ENCODE measurements around the gene BCL2L15. TPM values are rescaled to one million over a fixed set of nuclear protein-coding genes. Genes with fewer than 3 reads are reported as not detected.

The BCL2L15 gene
- total and polyA plus RNA-seq, 4 donors: 0.04 to 0.70 (median 0.11) TPM

DNA sequence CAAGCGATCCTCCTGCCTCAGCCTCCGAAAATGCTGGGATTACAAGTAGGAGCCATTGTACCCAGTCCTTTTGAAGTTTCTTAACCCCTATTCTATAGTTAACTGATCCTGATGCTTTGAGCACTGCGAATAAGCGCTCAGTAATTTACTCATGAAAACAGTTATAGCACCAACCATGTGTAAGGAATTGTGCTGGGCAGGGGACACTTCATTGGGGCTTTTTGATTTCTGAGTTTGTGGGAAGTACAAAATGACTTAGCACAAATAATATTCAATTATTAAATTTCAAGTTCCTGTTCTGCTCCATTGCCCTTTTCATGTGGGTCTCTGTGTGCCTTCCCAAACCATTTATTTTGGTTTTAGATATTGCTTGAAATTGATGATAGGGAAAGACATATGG, 35.6 kb upstream of the BCL2L15 start:
- DNase-seq (ENCODE audit: low spot score): no peak
- H3K4me1 ChIP-seq (ENCODE audit: control insufficient read depth in 4 of 4, insufficient read depth in 4 of 4, low read length in 3 of 4): peaks cover 0 to 4% (median under 1%) of the 10 kb centered on the region in 4 donors
- no peak for TF ChIP-seq EGR1 (IDR thresholded peaks at IDR 0.05; ENCODE audit: low read depth in 2 of 2)
- TF ChIP-seq GABPA (IDR thresholded peaks at IDR 0.05 in 1 of 2, conservative IDR thresholded peaks at IDR 0.05 in 1 of 2): no peak
- no peak for TF ChIP-seq NR2F2 (IDR thresholded peaks at IDR 0.05)
- TF ChIP-seq HNF4G (IDR thresholded peaks at IDR 0.05): no peak
- TF ChIP-seq, protein P1, sequence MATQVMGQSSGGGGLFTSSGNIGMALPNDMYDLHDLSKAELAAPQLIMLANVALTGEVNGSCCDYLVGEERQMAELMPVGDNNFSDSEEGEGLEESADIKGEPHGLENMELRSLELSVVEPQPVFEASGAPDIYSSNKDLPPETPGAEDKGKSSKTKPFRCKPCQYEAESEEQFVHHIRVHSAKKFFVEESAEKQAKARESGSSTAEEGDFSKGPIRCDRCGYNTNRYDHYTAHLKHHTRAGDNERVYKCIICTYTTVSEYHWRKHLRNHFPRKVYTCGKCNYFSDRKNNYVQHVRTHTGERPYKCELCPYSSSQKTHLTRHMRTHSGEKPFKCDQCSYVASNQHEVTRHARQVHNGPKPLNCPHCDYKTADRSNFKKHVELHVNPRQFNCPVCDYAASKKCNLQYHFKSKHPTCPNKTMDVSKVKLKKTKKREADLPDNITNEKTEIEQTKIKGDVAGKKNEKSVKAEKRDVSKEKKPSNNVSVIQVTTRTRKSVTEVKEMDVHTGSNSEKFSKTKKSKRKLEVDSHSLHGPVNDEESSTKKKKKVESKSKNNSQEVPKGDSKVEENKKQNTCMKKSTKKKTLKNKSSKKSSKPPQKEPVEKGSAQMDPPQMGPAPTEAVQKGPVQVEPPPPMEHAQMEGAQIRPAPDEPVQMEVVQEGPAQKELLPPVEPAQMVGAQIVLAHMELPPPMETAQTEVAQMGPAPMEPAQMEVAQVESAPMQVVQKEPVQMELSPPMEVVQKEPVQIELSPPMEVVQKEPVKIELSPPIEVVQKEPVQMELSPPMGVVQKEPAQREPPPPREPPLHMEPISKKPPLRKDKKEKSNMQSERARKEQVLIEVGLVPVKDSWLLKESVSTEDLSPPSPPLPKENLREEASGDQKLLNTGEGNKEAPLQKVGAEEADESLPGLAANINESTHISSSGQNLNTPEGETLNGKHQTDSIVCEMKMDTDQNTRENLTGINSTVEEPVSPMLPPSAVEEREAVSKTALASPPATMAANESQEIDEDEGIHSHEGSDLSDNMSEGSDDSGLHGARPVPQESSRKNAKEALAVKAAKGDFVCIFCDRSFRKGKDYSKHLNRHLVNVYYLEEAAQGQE (IDR thresholded peaks at IDR 0.05): no peak
- TF ChIP-seq, protein P2, sequence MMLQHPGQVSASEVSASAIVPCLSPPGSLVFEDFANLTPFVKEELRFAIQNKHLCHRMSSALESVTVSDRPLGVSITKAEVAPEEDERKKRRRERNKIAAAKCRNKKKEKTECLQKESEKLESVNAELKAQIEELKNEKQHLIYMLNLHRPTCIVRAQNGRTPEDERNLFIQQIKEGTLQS (IDR thresholded peaks at IDR 0.05): no peak
- no peak for TF ChIP-seq FOXA1 (IDR thresholded peaks at IDR 0.05)
- TF ChIP-seq HNF4A (conservative IDR thresholded peaks at IDR 0.05): no peak
- TF ChIP-seq RAD21 (IDR thresholded peaks at IDR 0.05): no peak
- no peak for TF ChIP-seq JUND (IDR thresholded peaks at IDR 0.05)
- TF ChIP-seq, protein P3, sequence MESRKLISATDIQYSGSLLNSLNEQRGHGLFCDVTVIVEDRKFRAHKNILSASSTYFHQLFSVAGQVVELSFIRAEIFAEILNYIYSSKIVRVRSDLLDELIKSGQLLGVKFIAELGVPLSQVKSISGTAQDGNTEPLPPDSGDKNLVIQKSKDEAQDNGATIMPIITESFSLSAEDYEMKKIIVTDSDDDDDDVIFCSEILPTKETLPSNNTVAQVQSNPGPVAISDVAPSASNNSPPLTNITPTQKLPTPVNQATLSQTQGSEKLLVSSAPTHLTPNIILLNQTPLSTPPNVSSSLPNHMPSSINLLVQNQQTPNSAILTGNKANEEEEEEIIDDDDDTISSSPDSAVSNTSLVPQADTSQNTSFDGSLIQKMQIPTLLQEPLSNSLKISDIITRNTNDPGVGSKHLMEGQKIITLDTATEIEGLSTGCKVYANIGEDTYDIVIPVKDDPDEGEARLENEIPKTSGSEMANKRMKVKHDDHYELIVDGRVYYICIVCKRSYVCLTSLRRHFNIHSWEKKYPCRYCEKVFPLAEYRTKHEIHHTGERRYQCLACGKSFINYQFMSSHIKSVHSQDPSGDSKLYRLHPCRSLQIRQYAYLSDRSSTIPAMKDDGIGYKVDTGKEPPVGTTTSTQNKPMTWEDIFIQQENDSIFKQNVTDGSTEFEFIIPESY (IDR thresholded peaks at IDR 0.05): no peak
- TF ChIP-seq, protein P4, sequence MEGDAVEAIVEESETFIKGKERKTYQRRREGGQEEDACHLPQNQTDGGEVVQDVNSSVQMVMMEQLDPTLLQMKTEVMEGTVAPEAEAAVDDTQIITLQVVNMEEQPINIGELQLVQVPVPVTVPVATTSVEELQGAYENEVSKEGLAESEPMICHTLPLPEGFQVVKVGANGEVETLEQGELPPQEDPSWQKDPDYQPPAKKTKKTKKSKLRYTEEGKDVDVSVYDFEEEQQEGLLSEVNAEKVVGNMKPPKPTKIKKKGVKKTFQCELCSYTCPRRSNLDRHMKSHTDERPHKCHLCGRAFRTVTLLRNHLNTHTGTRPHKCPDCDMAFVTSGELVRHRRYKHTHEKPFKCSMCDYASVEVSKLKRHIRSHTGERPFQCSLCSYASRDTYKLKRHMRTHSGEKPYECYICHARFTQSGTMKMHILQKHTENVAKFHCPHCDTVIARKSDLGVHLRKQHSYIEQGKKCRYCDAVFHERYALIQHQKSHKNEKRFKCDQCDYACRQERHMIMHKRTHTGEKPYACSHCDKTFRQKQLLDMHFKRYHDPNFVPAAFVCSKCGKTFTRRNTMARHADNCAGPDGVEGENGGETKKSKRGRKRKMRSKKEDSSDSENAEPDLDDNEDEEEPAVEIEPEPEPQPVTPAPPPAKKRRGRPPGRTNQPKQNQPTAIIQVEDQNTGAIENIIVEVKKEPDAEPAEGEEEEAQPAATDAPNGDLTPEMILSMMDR (IDR thresholded peaks at IDR 0.05; ENCODE audit: low read depth, low read length, missing input control): no peak
- TF ChIP-seq FOXA2 (IDR thresholded peaks at IDR 0.05): no peak
- no peak for TF ChIP-seq TAF1 (conservative IDR thresholded peaks at IDR 0.05)
- TF ChIP-seq, protein P5, sequence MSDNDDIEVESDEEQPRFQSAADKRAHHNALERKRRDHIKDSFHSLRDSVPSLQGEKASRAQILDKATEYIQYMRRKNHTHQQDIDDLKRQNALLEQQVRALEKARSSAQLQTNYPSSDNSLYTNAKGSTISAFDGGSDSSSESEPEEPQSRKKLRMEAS (IDR thresholded peaks at IDR 0.05): no peak
- TF ChIP-seq YY1 (IDR thresholded peaks at IDR 0.05): no peak
- no peaks in the 10 kb centered on the region for H3K9me3 ChIP-seq (ENCODE audit: control insufficient read depth in 4 of 4, low read length in 3 of 4)
- no peak overlapping the region for H3K27ac ChIP-seq (ENCODE audit: low read depth in 1 of 2, low read length in 2 of 2)
- H3K27me3 ChIP-seq (ENCODE audit: control insufficient read depth in 4 of 4, insufficient read depth in 4 of 4, low read length in 3 of 4): no peaks in the 10 kb centered on the region
- no peak overlapping the region for H3K9ac ChIP-seq (ENCODE audit: low read depth in 1 of 2, low read length in 2 of 2)
- H3K36me3 ChIP-seq (ENCODE audit: control insufficient read depth in 4 of 4, insufficient read depth in 3 of 4, low read depth in 1 of 4, low read length in 3 of 4): no peaks in the 10 kb centered on the region
- WGBS: 71% methylated on average over 4 of the region's 4 CpGs
- no peak overlapping the region for H3K4me3 ChIP-seq (ENCODE audit: low read depth in 1 of 3, low read length in 3 of 3)

DNA sequence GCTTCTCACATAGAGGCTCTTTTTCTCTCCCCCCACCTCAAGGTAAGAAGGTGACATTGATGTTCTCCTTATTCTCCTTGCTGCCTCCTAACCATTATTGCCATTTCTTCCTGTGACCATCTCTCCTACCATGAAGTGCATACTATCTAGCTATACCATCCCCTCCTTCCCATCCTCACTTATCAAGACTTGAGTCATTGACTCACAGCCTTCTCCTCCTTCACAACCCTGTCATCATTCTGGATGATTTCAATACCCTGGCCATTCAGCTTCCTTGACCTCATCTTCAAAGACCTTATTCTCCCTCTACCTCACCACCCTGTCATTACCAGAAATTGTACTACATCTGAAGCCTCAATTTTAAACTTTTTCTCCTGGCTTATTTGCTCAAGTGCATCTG, 30.9 kb upstream of the BCL2L15 start:
- H3K4me1 ChIP-seq (ENCODE audit: control insufficient read depth in 4 of 4, insufficient read depth in 4 of 4, low read length in 3 of 4): no peaks in the 10 kb centered on the region
- no peak for DNase-seq (ENCODE audit: low spot score)
- no peak overlapping the region for H3K4me3 ChIP-seq (ENCODE audit: low read depth in 1 of 3, low read length in 3 of 3)
- H3K36me3 ChIP-seq (ENCODE audit: control insufficient read depth in 4 of 4, insufficient read depth in 3 of 4, low read depth in 1 of 4, low read length in 3 of 4): no peaks in the 10 kb centered on the region
- H3K27ac ChIP-seq (ENCODE audit: low read depth in 1 of 2, low read length in 2 of 2): no peak overlapping the region
- H3K9me3 ChIP-seq (ENCODE audit: control insufficient read depth in 4 of 4, low read length in 3 of 4): no peaks in the 10 kb centered on the region
- H3K9ac ChIP-seq (ENCODE audit: low read depth in 1 of 2, low read length in 2 of 2): no peak overlapping the region
- no peaks in the 10 kb centered on the region for H3K27me3 ChIP-seq (ENCODE audit: control insufficient read depth in 4 of 4, insufficient read depth in 4 of 4, low read length in 3 of 4)
- TF ChIP-seq JUND (IDR thresholded peaks at IDR 0.05) (no peak), TAF1 (conservative IDR thresholded peaks at IDR 0.05) (no peak), YY1 (IDR thresholded peaks at IDR 0.05) (no peak), HNF4G (IDR thresholded peaks at IDR 0.05) (no peak), RXRA (IDR thresholded peaks at IDR 0.05) (no peak)
- TF ChIP-seq, protein P5 (IDR thresholded peaks at IDR 0.05): no peak
- TF ChIP-seq, protein P1 (IDR thresholded peaks at IDR 0.05): no peak
- TF ChIP-seq, protein P4 (IDR thresholded peaks at IDR 0.05; ENCODE audit: low read depth, low read length, missing input control): no peak
- TF ChIP-seq, protein P2 (IDR thresholded peaks at IDR 0.05): no peak

Measured in liver (tissue), 9 donors.